Body of pancreas (tissue), 4 donors: Measurements from ENCODE around the gene ERVH48-1.

Source experiments
- POLR2A ChIP-seq, 3 donors: fragments of 450-650 bp; IDR thresholded peaks; one replicate each; pipeline ENCODE4 v1.6.1; 2016; ENCODE audit warnings: antibody characterized with exemption in 3 of 3, mild to moderate bottlenecking in 2 of 3
- TF ChIP-seq, protein P1 (sequence below), 7 experiments: fragments of 450-650 bp in 4 of 7; fragments of 200-600 bp in 3 of 7; sonication (generic) in 3 of 7; IDR thresholded peaks; one replicate each; pipeline ENCODE4 v1.5.1; 2016 to 2019; ENCODE audit warnings: antibody characterized with exemption in 7 of 7

DNA sequence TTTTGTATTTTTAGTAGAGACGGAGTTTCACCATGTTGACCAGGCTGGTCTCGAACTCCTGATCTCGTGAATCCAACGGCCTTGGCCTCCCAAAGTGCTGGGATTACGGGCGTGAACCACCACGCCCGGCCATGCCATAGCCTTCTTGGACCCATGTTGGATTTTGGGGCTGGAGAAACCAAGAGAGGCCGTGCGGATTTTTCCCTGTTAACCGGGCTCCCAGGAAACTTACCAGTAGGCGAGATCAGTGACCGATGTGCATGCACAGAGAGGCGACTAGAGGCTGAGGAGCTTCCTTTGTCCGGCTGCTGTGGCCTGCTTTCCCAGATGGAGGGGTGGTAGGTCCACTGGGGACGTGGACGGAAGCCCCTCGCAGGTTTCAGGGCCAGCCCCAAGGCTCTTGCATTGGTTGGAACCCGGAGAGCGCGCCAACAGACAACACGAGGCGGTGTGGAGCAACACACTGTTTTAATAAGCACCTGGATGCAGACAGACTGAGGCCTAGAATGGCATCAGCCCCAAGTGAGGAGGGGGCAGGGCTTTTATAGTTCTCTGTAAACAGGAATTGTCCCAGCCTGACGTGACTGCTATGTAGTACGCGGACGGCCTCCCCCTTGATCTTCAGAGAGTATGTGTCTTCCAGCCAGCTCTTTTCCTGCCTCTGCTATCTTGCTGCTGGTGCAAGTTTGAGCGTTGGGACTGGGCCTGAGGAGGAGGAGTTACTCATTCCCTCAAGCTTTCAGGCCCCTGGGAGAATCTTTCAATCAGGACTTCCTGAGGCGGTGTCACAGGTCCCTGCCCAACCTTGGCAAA, at the start of gene ERVH48-1:
- TF ChIP-seq, protein P1, sequence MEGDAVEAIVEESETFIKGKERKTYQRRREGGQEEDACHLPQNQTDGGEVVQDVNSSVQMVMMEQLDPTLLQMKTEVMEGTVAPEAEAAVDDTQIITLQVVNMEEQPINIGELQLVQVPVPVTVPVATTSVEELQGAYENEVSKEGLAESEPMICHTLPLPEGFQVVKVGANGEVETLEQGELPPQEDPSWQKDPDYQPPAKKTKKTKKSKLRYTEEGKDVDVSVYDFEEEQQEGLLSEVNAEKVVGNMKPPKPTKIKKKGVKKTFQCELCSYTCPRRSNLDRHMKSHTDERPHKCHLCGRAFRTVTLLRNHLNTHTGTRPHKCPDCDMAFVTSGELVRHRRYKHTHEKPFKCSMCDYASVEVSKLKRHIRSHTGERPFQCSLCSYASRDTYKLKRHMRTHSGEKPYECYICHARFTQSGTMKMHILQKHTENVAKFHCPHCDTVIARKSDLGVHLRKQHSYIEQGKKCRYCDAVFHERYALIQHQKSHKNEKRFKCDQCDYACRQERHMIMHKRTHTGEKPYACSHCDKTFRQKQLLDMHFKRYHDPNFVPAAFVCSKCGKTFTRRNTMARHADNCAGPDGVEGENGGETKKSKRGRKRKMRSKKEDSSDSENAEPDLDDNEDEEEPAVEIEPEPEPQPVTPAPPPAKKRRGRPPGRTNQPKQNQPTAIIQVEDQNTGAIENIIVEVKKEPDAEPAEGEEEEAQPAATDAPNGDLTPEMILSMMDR (IDR thresholded peaks at IDR 0.05): no peak
- no peak for TF ChIP-seq POLR2A (IDR thresholded peaks at IDR 0.05)
